AG04449 (cell line): ENCODE measurements around the gene NMRK1.
A peak's percentile ranks its signal among the peaks of the same experiment; 100 is the strongest.

Source experiments
- CTCF ChIA-PET: fragments of 350-600 bp; formaldehyde crosslinking; extraction: SDS; loops from one replicate; lab custom pipeline; 2021; ENCODE audit warnings: antibody characterized with exemption; lab: Yijun Ruan, JAX
- POLR2A ChIA-PET: fragments of 400-600, 350-600 bp; formaldehyde crosslinking; extraction: SDS; loops from one replicate; lab custom pipeline; 2020; ENCODE audit warnings: antibody characterized with exemption, inconsistent platforms; lab: Yijun Ruan, JAX
- DNase-seq: peaks from one replicate; pipeline ENCODE4 v3.0.0-alpha.2; 2010; ENCODE audit warnings: low read depth, low spot score
- H3K4me3 ChIP-seq: 2 replicates; pipeline ENCODE4 v1.5.1; 2011; ENCODE audit warnings: low read depth, mild to moderate bottlenecking, control low read depth, low read length
- TF ChIP-seq, protein P1 (sequence below): IDR thresholded peaks from one replicate; pipeline ENCODE4 v1.5.1; 2011; ENCODE audit warnings: mild to moderate bottlenecking, moderate library complexity, low read length, control low read depth, inconsistent platforms; ENCODE audit not compliant: insufficient read depth; ENCODE audit errors: missing control alignments

Gene NMRK1

DNA sequence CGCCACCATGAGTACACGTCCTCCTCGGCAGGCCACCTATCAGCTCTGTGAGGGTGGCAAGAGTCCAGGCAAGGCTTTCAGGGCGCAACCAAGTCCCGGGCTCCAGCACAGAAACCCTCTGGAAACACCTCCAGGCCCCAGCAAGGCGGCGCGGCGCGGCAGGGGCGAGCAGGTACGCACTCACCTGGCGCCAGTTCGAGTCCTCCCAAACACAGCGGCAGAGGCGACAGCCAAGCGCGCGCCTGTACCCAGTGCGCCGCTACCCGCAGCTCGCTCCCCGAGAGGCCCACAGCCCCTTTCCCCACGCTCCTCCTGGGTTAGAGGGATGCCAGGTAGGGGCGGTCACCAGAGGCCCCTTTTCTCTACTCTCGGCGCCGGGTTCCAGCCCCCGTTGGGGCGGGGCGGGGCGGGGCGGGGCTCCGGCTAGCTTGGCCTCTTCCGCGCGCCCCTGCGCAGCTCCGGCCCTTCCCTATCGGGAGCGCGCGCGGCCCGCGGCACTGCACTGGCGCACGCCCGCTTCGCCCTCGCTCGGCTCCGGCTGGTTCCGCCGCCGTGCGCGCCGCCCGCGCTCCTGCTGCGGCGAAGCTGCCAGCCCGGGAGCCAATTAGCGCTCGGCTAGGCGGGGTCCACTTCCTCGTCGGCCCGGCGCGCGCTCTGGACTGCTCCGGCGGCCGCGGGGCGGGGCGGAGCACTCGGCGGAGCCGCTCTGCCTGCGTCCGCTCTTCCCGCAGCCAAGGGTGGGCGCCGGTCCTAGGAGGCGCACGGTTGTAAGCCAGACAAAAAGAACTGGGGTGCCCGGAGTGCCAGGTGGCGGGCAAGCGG is at the start of gene NMRK1, which contains the start of gene OSTF1:
NMRK1 (minus strand) TSS at position 332 of the 822 bp plus-strand sequence. CDS start 5,040 bp downstream, outside the sequence.
OSTF1 (plus strand) TSS at position 691 of the 822 bp plus-strand sequence. CDS start 179 bp downstream, outside the sequence.
- ChIA-PET POLR2A (interaction anchor here (0.6 to 1.1 kb wide), 4 partner anchors 59 to 135 kb away, joined by 3 to 5 read pairs (median 4); partner anchors contain the start of gene C9orf40), CTCF (interaction anchor here (0.9 to 4.8 kb wide), 10 partner anchors 10 to 318 kb away, joined by 3 to 49 read pairs (median 3); partner anchors contain the start of gene C9orf40)
- peak within 1 kb of the TSS; percentile 94 for H3K4me3 ChIP-seq
- TF ChIP-seq, protein P1, sequence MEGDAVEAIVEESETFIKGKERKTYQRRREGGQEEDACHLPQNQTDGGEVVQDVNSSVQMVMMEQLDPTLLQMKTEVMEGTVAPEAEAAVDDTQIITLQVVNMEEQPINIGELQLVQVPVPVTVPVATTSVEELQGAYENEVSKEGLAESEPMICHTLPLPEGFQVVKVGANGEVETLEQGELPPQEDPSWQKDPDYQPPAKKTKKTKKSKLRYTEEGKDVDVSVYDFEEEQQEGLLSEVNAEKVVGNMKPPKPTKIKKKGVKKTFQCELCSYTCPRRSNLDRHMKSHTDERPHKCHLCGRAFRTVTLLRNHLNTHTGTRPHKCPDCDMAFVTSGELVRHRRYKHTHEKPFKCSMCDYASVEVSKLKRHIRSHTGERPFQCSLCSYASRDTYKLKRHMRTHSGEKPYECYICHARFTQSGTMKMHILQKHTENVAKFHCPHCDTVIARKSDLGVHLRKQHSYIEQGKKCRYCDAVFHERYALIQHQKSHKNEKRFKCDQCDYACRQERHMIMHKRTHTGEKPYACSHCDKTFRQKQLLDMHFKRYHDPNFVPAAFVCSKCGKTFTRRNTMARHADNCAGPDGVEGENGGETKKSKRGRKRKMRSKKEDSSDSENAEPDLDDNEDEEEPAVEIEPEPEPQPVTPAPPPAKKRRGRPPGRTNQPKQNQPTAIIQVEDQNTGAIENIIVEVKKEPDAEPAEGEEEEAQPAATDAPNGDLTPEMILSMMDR, result no peak
- DNase-seq, result peak; percentile 63

GRCh38 chr9:75134495-75134894 is 46.5 kb upstream of the NMRK1 start:
- DNase-seq, result no peak
- no peak overlapping the region for H3K4me3 ChIP-seq
- CTCF ChIA-PET, result interaction anchor here (0.9 to 1.1 kb wide), 2 partner anchors 9 to 358 kb away, joined by 3 to 4 read pairs; no protein-coding TSS in a partner anchor
- TF ChIP-seq, protein P1, result no peak
- POLR2A ChIA-PET, result no interaction called here

- H3K4me3 ChIP-seq, result no peak overlapping the region
- ChIA-PET CTCF (interaction anchor here (0.8 kb wide), 1 partner anchor 52 kb away, joined by 3 read pairs; no protein-coding TSS in a partner anchor), POLR2A (no interaction called here)
- TF ChIP-seq, protein P1, result no peak
- no peak for DNase-seq
Measured at GRCh38 chr9:75133396-75133795, 45.4 kb upstream of the NMRK1 start.

- no peak for DNase-seq
- TF ChIP-seq, protein P1, result no peak
- ChIA-PET POLR2A (no interaction called here), CTCF (no interaction called here)
- no peak overlapping the region for H3K4me3 ChIP-seq
Measured at GRCh38 chr9:75132244-75132643, 44.3 kb upstream of the NMRK1 start.

- ChIA-PET CTCF (no interaction called here), POLR2A (no interaction called here)
- no peak for DNase-seq
- TF ChIP-seq, protein P1, result no peak
- H3K4me3 ChIP-seq, result no peak overlapping the region
Measured at GRCh38 chr9:75131700-75132099, 43.7 kb upstream of the NMRK1 start.

DNA sequence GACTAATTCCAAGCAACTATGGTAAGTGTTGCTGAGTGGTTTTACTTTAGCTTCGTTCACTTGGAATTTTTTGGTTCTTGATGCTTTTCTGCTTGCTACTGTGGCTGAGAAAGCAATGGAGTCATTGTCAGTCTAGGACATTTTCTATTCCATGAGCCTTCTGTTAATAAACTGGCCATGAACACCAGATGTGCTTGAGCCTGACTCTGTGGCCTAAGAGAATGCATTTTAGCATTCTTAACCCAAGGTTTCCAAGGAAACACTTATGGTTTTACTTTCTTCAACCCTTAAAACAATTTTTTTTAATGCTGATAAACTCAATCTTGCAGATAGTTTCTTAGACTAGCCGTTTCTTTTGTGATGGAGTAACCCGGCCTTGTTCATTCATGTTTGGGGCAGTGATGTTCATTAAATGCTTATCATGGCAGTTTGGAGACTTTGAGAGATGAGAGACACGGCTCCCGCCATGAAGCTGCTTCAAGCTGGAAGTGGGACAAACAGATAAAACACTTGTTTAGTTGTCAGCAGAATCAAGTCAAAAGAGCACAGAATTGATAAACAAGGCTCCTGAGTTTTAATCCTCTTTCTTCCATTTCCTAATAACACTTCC is 42.8 kb upstream of the NMRK1 start:
- no peak overlapping the region for H3K4me3 ChIP-seq
- ChIA-PET CTCF (interaction anchor here (1.2 kb wide), 1 partner anchor 353 kb away, joined by 3 read pairs; no protein-coding TSS in a partner anchor), POLR2A (interaction anchor here (0.8 kb wide), 1 partner anchor 18 kb away, joined by 3 read pairs; no protein-coding TSS in a partner anchor)
- DNase-seq, result peak; percentile 36
- TF ChIP-seq, protein P1, result no peak
